HG03521 (cell line): ENCODE measurements around the gene TXNRD2.
"Not testable (repeated sequence)": the region's sequence is repeated elsewhere in the genome, so short reads cannot be mapped to it uniquely, and the experiment has no call there.

Experiments
- ATAC-seq: cut with Tn5 transposase; IDR thresholded peaks from one replicate; pipeline ENCODE4 v1.9.1; 2021; ENCODE audit warnings: mild to moderate bottlenecking, moderate library complexity; ENCODE audit not compliant: unreplicated experiment

Gene TXNRD2

GRCh38 chr22:19832476-19833108 is 109.0 kb downstream of the TXNRD2 start:
- ATAC-seq, result no peak

- not testable (repeated sequence) for ATAC-seq
These were observed 109.6 kb downstream of the TXNRD2 start for GRCh38 chr22:19831979-19832378.

- no peak for ATAC-seq
These were observed 110.6 kb downstream of the TXNRD2 start for GRCh38 chr22:19831016-19831415.

GRCh38 chr22:19828035-19828401 is 113.6 kb downstream of the TXNRD2 start:
- ATAC-seq, result no peak

GRCh38 chr22:19827341-19828034 is 114.1 kb downstream of the TXNRD2 start:
- no peak for ATAC-seq

GRCh38 chr22:19826619-19826950 is 115.0 kb downstream of the TXNRD2 start:
- ATAC-seq, result no peak

- ATAC-seq, result no peak
These were observed 115.6 kb downstream of the TXNRD2 start for GRCh38 chr22:19825904-19826618.
